ENCODE measurements around the gene SPNS2. TPM values are rescaled to one million over a fixed set of nuclear protein-coding genes. Genes with fewer than 3 reads are reported as not detected.

The SPNS2 gene
- total RNA-seq, 1 donor, result under 0.01 TPM

DNA sequence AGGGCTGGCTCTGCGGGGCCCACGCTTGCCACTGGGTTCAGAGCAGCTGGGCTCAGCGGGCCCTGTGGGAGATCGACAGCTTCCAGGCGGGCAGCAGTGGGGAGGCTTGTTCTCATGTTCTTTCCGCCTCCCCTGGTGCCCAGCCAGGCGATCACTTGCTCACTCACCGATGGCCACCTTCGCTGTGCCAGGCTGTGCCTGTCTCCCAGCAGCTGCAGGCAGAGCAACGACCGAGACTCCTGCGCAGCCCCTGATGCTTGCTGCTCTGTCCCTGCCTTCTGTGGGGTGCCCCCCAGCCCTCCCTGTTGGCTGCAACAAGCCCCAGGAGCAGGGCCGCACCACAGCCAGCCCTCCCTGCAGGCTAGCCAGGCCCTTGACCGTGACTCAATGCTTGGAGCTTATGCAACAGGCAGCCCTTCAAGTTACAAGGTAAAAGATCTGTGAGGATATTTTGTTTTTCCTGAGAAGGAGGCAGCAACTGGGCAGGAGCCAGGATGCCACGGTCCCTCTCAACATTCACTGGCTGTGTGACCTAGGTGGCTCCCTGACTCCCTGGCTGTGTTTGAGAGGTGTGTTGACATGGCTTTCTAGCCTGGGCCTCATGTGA, 9.6 kb upstream of the SPNS2 start:
- no peaks in the 10 kb centered on the region for H3K79me2 ChIP-seq (ENCODE audit: insufficient read depth, low read length)
- no peak for TF ChIP-seq CTCF (IDR thresholded peaks at IDR 0.05; ENCODE audit: extremely low read depth, low read depth, low read length)
- no peak overlapping the region for H2AFZ ChIP-seq (ENCODE audit: low read length)
- no peaks in the 10 kb centered on the region for H3K36me3 ChIP-seq (ENCODE audit: insufficient read depth, low read length)
- no peak overlapping the region for H3K4me3 ChIP-seq (ENCODE audit: insufficient read depth, low read length)
- no peaks in the 10 kb centered on the region for H3K27me3 ChIP-seq (ENCODE audit: insufficient read depth, low read length)
- peak; percentile 62 for DNase-seq (ENCODE audit: insufficient read length, low spot score, missing footprints)
- no peak overlapping the region for H3K27ac ChIP-seq (ENCODE audit: low read depth, low read length)
- H4K20me1 ChIP-seq (ENCODE audit: insufficient read depth, low read length), result no peaks in the 10 kb centered on the region
- H3K9me3 ChIP-seq (ENCODE audit: low read depth, low read length), result no peaks in the 10 kb centered on the region
- no peaks in the 10 kb centered on the region for H3K4me1 ChIP-seq (ENCODE audit: insufficient read depth, low read length)
- no peak overlapping the region for H3K4me2 ChIP-seq (ENCODE audit: insufficient read depth, low read length)

DNA sequence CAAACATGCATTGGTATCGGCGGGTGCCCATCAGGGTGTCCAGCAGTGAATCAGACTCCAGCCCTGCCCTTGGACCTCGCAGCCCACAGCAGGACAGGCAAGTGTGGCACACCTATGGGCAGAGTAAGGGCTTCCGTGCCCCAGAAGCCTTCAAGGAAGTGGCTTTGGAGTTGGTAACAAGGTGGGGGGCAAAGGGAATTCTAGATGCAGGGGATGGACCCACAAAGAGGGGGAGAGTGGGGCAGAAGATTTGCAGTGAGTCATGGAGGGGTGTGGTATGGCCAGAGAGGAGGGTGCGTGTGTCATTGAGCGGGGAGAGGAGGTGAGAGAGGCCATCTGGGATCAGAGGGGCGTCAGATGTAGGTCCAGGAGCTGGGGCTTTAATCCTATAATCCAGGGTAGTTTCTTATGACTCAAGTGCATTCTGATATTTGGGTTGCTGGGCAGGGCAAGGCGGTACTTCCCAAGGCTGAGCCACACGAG, 8.5 kb upstream of the SPNS2 start:
- H4K20me1 ChIP-seq (ENCODE audit: insufficient read depth, low read length), result no peaks in the 10 kb centered on the region
- no peak for TF ChIP-seq CTCF (IDR thresholded peaks at IDR 0.05; ENCODE audit: extremely low read depth, low read depth, low read length)
- no peaks in the 10 kb centered on the region for H3K79me2 ChIP-seq (ENCODE audit: insufficient read depth, low read length)
- no peak overlapping the region for H3K4me3 ChIP-seq (ENCODE audit: insufficient read depth, low read length)
- no peaks in the 10 kb centered on the region for H3K9me3 ChIP-seq (ENCODE audit: low read depth, low read length)
- no peak overlapping the region for H2AFZ ChIP-seq (ENCODE audit: low read length)
- no peaks in the 10 kb centered on the region for H3K4me1 ChIP-seq (ENCODE audit: insufficient read depth, low read length)
- H3K4me2 ChIP-seq (ENCODE audit: insufficient read depth, low read length), result no peak overlapping the region
- peak; percentile 86 for DNase-seq (ENCODE audit: insufficient read length, low spot score, missing footprints)
- H3K27ac ChIP-seq (ENCODE audit: low read depth, low read length), result no peak overlapping the region
- no peaks in the 10 kb centered on the region for H3K27me3 ChIP-seq (ENCODE audit: insufficient read depth, low read length)
- no peaks in the 10 kb centered on the region for H3K36me3 ChIP-seq (ENCODE audit: insufficient read depth, low read length)

DNA sequence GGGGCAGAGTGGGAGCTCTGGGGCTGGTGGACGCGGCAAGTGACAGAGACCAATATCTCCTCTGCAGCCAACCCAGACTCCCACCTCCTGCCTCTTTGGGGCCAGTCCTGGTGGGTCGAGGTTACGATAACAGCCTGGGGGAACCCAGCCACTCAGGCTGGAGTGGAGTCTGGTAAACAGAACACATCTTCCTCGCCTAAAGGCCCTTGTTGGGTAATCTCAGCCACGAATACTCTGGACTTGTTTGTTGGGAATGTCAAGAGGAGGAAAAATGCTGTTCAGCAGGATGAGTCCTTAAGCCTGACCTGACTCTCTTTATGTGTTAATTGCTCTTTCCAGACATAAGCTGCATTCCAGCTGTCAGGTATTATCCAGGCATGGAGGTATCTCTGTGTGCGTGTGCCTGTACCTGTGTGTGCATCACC, 8.0 kb upstream of the SPNS2 start:
- no peaks in the 10 kb centered on the region for H3K36me3 ChIP-seq (ENCODE audit: insufficient read depth, low read length)
- H3K4me2 ChIP-seq (ENCODE audit: insufficient read depth, low read length), result no peak overlapping the region
- DNase-seq (ENCODE audit: insufficient read length, low spot score, missing footprints), result no peak
- no peaks in the 10 kb centered on the region for H3K27me3 ChIP-seq (ENCODE audit: insufficient read depth, low read length)
- H3K79me2 ChIP-seq (ENCODE audit: insufficient read depth, low read length), result no peaks in the 10 kb centered on the region
- no peaks in the 10 kb centered on the region for H3K9me3 ChIP-seq (ENCODE audit: low read depth, low read length)
- no peaks in the 10 kb centered on the region for H4K20me1 ChIP-seq (ENCODE audit: insufficient read depth, low read length)
- H3K27ac ChIP-seq (ENCODE audit: low read depth, low read length), result no peak overlapping the region
- no peak for TF ChIP-seq CTCF (IDR thresholded peaks at IDR 0.05; ENCODE audit: extremely low read depth, low read depth, low read length)
- no peak overlapping the region for H2AFZ ChIP-seq (ENCODE audit: low read length)
- no peak overlapping the region for H3K4me3 ChIP-seq (ENCODE audit: insufficient read depth, low read length)
- H3K4me1 ChIP-seq (ENCODE audit: insufficient read depth, low read length), result no peaks in the 10 kb centered on the region

- Histone ChIP-seq H3K4me3 (ENCODE audit: insufficient read depth, low read length) (no peak overlapping the region), H3K27me3 (ENCODE audit: insufficient read depth, low read length) (peaks cover 12% of the 10 kb centered on the region), H2AFZ (ENCODE audit: low read length) (no peak overlapping the region), H3K27ac (ENCODE audit: low read depth, low read length) (no peak overlapping the region), H3K4me2 (ENCODE audit: insufficient read depth, low read length) (no peak overlapping the region), H4K20me1 (ENCODE audit: insufficient read depth, low read length) (no peaks in the 10 kb centered on the region), H3K36me3 (ENCODE audit: insufficient read depth, low read length) (no peaks in the 10 kb centered on the region), H3K4me1 (ENCODE audit: insufficient read depth, low read length) (no peaks in the 10 kb centered on the region), H3K79me2 (ENCODE audit: insufficient read depth, low read length) (no peaks in the 10 kb centered on the region), H3K9me3 (ENCODE audit: low read depth, low read length) (no peaks in the 10 kb centered on the region)
- no peak for DNase-seq (ENCODE audit: insufficient read length, low spot score, missing footprints)
- TF ChIP-seq CTCF (IDR thresholded peaks at IDR 0.05; ENCODE audit: extremely low read depth, low read depth, low read length), result no peak
Measured at GRCh38 chr17:4492721-4493561, 5.7 kb upstream of the SPNS2 start.
